ENCODE measurements around the gene CLEC1A.

DNA sequence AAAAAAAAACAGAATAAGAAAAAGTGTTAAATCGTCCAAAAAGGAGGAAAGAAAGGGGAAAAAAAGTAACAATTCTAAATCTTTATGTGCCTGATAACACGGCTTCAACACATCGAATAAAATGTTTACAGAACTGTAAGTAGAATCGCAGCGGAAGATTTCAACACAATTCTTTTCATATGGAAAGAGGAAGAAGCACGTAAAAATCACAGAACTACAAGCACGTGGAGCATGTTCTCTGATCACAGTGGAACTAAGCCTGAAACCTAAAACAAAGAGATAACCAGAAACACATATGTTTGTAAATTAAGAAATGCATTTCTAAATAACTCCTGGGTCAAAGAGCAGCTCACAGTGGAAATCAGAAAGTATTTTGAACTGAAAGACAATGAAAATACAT is 22.5 kb upstream of the CLEC1A start:
- TF ChIP-seq, protein P1, sequence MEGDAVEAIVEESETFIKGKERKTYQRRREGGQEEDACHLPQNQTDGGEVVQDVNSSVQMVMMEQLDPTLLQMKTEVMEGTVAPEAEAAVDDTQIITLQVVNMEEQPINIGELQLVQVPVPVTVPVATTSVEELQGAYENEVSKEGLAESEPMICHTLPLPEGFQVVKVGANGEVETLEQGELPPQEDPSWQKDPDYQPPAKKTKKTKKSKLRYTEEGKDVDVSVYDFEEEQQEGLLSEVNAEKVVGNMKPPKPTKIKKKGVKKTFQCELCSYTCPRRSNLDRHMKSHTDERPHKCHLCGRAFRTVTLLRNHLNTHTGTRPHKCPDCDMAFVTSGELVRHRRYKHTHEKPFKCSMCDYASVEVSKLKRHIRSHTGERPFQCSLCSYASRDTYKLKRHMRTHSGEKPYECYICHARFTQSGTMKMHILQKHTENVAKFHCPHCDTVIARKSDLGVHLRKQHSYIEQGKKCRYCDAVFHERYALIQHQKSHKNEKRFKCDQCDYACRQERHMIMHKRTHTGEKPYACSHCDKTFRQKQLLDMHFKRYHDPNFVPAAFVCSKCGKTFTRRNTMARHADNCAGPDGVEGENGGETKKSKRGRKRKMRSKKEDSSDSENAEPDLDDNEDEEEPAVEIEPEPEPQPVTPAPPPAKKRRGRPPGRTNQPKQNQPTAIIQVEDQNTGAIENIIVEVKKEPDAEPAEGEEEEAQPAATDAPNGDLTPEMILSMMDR (conservative IDR thresholded peaks at IDR 0.05; ENCODE audit: low read length) = no peak
- TF ChIP-seq EZH2phosphoT487 (IDR thresholded peaks at IDR 0.05; ENCODE audit: borderline replicate concordance, low read depth, low read length) = no peak
